ENCODE measurements around the gene C20orf204. TPM values are rescaled to one million over a fixed set of nuclear protein-coding genes. Genes with fewer than 3 reads are reported as not detected.
A peak's percentile ranks its signal among the peaks of the same experiment; 100 is the strongest.

The C20orf204 gene
- total and polyA plus RNA-seq, 9 of the 15 experiments (the other 6 are each of a cell fraction or from before 2014, with no cell fraction given), result 0.11 to 1.1 (median 0.36) TPM; not detected in 2

GRCh38 chr20:64067733-64068307 lies 31.8 kb downstream of the C20orf204 start:
- Histone ChIP-seq H3K4me1 (replicated peaks in 1 of 2; ENCODE audit: control insufficient read depth in 2 of 2, insufficient read depth in 2 of 2, low read length in 2 of 2) (peaks cover 30 to 95% of the 10 kb centered on the region in 2 experiments), H3K27ac (ENCODE audit: extremely low read depth, low read depth, low read length) (no peak overlapping the region), H4K20me1 (replicated peaks; ENCODE audit: control insufficient read depth, insufficient read depth, low read length) (no peaks in the 10 kb centered on the region), H3K4me2 (ENCODE audit: insufficient read depth, low read length) (no peak overlapping the region), H3K9ac (ENCODE audit: insufficient read depth in 1 of 2, low read depth in 2 of 2, low read length in 2 of 2) (peak overlapping the region in 1 of 2 experiments; percentile 76; a peak in 1 of 4 replicates), H3K9me3 (replicated peaks; ENCODE audit: control insufficient read depth, insufficient read depth, low read depth, low read length) (no peaks in the 10 kb centered on the region), H2AFZ (ENCODE audit: low read depth, low read length) (no peak overlapping the region), H3K36me3 (ENCODE audit: control insufficient read depth, insufficient read depth, low read length) (no peaks in the 10 kb centered on the region), H3K4me3 (no peak overlapping the region), H3K79me2 (ENCODE audit: control insufficient read depth, insufficient read depth, low read length) (peaks cover 4% of the 10 kb centered on the region; the same call in 2 of the 3 replicates), H3K27me3 (ENCODE audit: control insufficient read depth in 2 of 2, insufficient read depth in 2 of 2, low read length in 2 of 2) (no peaks in the 10 kb centered on the region), H3K9me1 (ENCODE audit: control insufficient read depth, insufficient read depth, low read length) (peaks cover 3% of the 10 kb centered on the region)
- in situ Hi-C loops (cut with MboI), result no loop called here
- CTCF ChIA-PET (ENCODE audit: low intra/inter-chr PET ratio), result no interaction called here
- DNase-seq (ENCODE audit: extremely low read depth in 1 of 4, low spot score in 3 of 4), result no peak
- no peak for TF ChIP-seq SIX5 (IDR thresholded peaks at IDR 0.05; ENCODE audit: borderline replicate concordance in 1 of 2, insufficient read depth in 1 of 2, low read depth in 1 of 2, low read length in 2 of 2)
- TF ChIP-seq CHD1 (IDR thresholded peaks at IDR 0.05; ENCODE audit: low read length), result no peak
- no peak for TF ChIP-seq ZNF24 (IDR thresholded peaks at IDR 0.05)
- TF ChIP-seq HCFC1 (IDR thresholded peaks at IDR 0.05; ENCODE audit: low read depth, low read length), result no peak
- no TSS peak for BruUV-seq (replicated peaks)
- POLR2A ChIA-PET, result interaction anchor here (0.6 to 1.0 kb wide), 2 partner anchors 9 to 18 kb away, joined by 4 to 5 read pairs; no protein-coding TSS in a partner anchor
- WGBS (ENCODE audit: insufficient coverage, low coverage, missing lambda C conversion rate), result 52% methylated on average over 9 of the region's 12 CpGs
- intact Hi-C loops (cut with micrococcal nuclease), result no loop called here
- ATAC-seq, result no peak
- FAIRE-seq, result no peak
